D341Med (cell line): ENCODE measurements around the gene AQP1.

ENCODE experiments used
- DNase-seq: peaks from one replicate; pipeline ENCODE4 v3.0.0; 2012; ENCODE audit warnings: low spot score

Gene AQP1

GRCh38 chr7:30921540-30922401, 10.1 kb downstream of the AQP1 start:
- DNase-seq, result no peak

GRCh38 chr7:30922596-30922995, 10.9 kb downstream of the AQP1 start:
- no peak for DNase-seq

GRCh38 chr7:30923009-30923773, 11.5 kb downstream of the AQP1 start:
- DNase-seq, result peak; percentile 4

GRCh38 chr7:30923774-30924413, 12.2 kb downstream of the AQP1 start:
- peak; percentile 9 for DNase-seq

- DNase-seq, result peak; percentile 7
Measured at GRCh38 chr7:30924624-30925023, 13.0 kb downstream of the AQP1 start.

- DNase-seq, result no peak
Measured at GRCh38 chr7:30925117-30925516, 13.5 kb downstream of the AQP1 start.

GRCh38 chr7:30925913-30926312, 14.3 kb downstream of the AQP1 start:
- DNase-seq, result peak; percentile 21

GRCh38 chr7:30926313-30926712, 14.7 kb downstream of the AQP1 start:
- peak; percentile 35 for DNase-seq

GRCh38 chr7:30927040-30927439, 15.4 kb downstream of the AQP1 start:
- peak; percentile 9 for DNase-seq

- DNase-seq, result no peak
Measured at GRCh38 chr7:30927559-30927958, 15.9 kb downstream of the AQP1 start.

- DNase-seq, result peak; percentile 7
Measured at GRCh38 chr7:30928254-30928872, 16.7 kb downstream of the AQP1 start.

- peak; percentile 3 for DNase-seq
Measured at GRCh38 chr7:30929686-30930085, 18.0 kb downstream of the AQP1 start.

- DNase-seq, result peak; percentile 4
Measured at GRCh38 chr7:30930621-30931020, 19.0 kb downstream of the AQP1 start.

- peak; percentile 12 for DNase-seq
Measured at GRCh38 chr7:30931161-30931928, 19.7 kb downstream of the AQP1 start.

- DNase-seq, result peak; percentile 5
Measured at GRCh38 chr7:30931929-30932540, 20.4 kb downstream of the AQP1 start.

GRCh38 chr7:30932562-30932961, 20.9 kb downstream of the AQP1 start:
- DNase-seq, result peak; percentile 13

GRCh38 chr7:30933124-30933974, 21.7 kb downstream of the AQP1 start:
- DNase-seq, result peak; percentile 80

- peak; percentile 7 for DNase-seq
Measured at GRCh38 chr7:30934225-30934624, 22.6 kb downstream of the AQP1 start.

GRCh38 chr7:30934732-30935568, 23.3 kb downstream of the AQP1 start:
- DNase-seq, result peak; percentile 10
